SU-DHL-6 (cell line): Measurements from ENCODE around the gene CUBN.

Source experiments
- H2AFZ ChIP-seq: fragments of 200-600 bp; sonication (generic); 2 replicates; pipeline ENCODE4 v1.6.1; 2014; ENCODE audit warnings: low read depth, mild to moderate bottlenecking, moderate library complexity, mixed read lengths, antibody characterized with exemption, low read length; ENCODE audit not compliant: severe bottlenecking
- H3F3A ChIP-seq: fragments of 200-600 bp; shearing (Covaris generic); 2 replicates; pipeline ENCODE4 v1.6.0; 2016; ENCODE audit warnings: antibody characterized with exemption, mild to moderate bottlenecking; ENCODE audit not compliant: insufficient read depth
- H3K27ac ChIP-seq: fragments of 200-600 bp; sonication (generic); 2 replicates; pipeline ENCODE4 v1.5.1; 2016; ENCODE audit warnings: low read depth, mild to moderate bottlenecking, low read length, moderate library complexity, mixed read lengths
- H3K27me3 ChIP-seq: fragments of 200-600 bp; sonication (generic), shearing (Covaris generic); 2 replicates; pipeline ENCODE4 v1.6.0; 2014; ENCODE audit warnings: mild to moderate bottlenecking, low read length
- H3K36me3 ChIP-seq: fragments of 200-600 bp; sonication (generic); 2 replicates; pipeline ENCODE4 v1.6.1; 2014; ENCODE audit warnings: mild to moderate bottlenecking, low read length, mixed read lengths
- H3K4me2 ChIP-seq: fragments of 300-600, 200-600 bp; shearing (Covaris generic), sonication (generic); 2 replicates; pipeline ENCODE4 v1.6.0; 2014; ENCODE audit warnings: low read length, low read depth, mild to moderate bottlenecking; ENCODE audit not compliant: poor library complexity, severe bottlenecking
- H3K4me3 ChIP-seq: fragments of 200-600 bp; sonication (generic); 2 replicates; pipeline ENCODE4 v1.5.1; 2014; ENCODE audit warnings: antibody characterized with exemption, low read length, mild to moderate bottlenecking, mixed read lengths; ENCODE audit not compliant: insufficient read depth, poor library complexity, severe bottlenecking
- H3K79me2 ChIP-seq: fragments of 200-600 bp; sonication (generic); 2 replicates; pipeline ENCODE4 v1.6.1; 2014; ENCODE audit warnings: mild to moderate bottlenecking, low read length, moderate library complexity; ENCODE audit not compliant: insufficient read depth
- H3K9ac ChIP-seq: fragments of 200-600 bp; sonication (generic); 2 replicates; pipeline ENCODE4 v1.7.0; 2014; ENCODE audit warnings: mild to moderate bottlenecking, low read length
- H3K9me2 ChIP-seq: fragments of 200-600 bp; sonication (generic); replicated peaks from 2 replicates; pipeline ENCODE4 v1.6.1; 2014; ENCODE audit warnings: low read length; ENCODE audit not compliant: insufficient read depth
- H3K9me3 ChIP-seq: fragments of 200-600 bp; sonication (generic); 2 replicates; pipeline ENCODE4 v1.6.1; 2014; ENCODE audit warnings: low read length, mixed read lengths; ENCODE audit not compliant: insufficient read depth
- H4K20me1 ChIP-seq: fragments of 200-600 bp; sonication (generic); 2 replicates; pipeline ENCODE4 v1.6.1; 2014; ENCODE audit warnings: low read depth, mild to moderate bottlenecking, antibody characterized with exemption, low read length, moderate library complexity, mixed read lengths
- CTCF ChIP-seq: fragments of 200-600 bp; sonication (generic); IDR thresholded peaks from one replicate; pipeline ENCODE4 v1.5.1; 2017; ENCODE audit warnings: antibody characterized with exemption, mild to moderate bottlenecking, low read length, moderate library complexity; ENCODE audit not compliant: insufficient read depth, poor library complexity, severe bottlenecking
- EZH2phosphoT487 ChIP-seq: fragments of 200-600 bp; sonication (generic), shearing (Covaris generic); conservative IDR thresholded peaks from 2 replicates; pipeline ENCODE4 v1.6.1; 2018; ENCODE audit warnings: mild to moderate bottlenecking, antibody characterized with exemption, low read length, moderate library complexity, mixed read lengths

CUBN gene

GRCh38 chr10:16853809-16854208, 275.8 kb downstream of the CUBN start:
- Histone ChIP-seq H2AFZ (no peak overlapping the region), H3K9me2 (no peaks in the 10 kb centered on the region), H4K20me1 (no peaks in the 10 kb centered on the region), H3K27ac (no peak overlapping the region), H3K79me2 (no peaks in the 10 kb centered on the region), H3K4me3 (no peak overlapping the region), H3K4me2 (no peak overlapping the region), H3K27me3 (no peaks in the 10 kb centered on the region), H3K36me3 (no peaks in the 10 kb centered on the region), H3K9me3 (no peaks in the 10 kb centered on the region), H3F3A (no peaks in the 10 kb centered on the region), H3K9ac (no peak overlapping the region)
- no peak for TF ChIP-seq EZH2phosphoT487

DNA sequence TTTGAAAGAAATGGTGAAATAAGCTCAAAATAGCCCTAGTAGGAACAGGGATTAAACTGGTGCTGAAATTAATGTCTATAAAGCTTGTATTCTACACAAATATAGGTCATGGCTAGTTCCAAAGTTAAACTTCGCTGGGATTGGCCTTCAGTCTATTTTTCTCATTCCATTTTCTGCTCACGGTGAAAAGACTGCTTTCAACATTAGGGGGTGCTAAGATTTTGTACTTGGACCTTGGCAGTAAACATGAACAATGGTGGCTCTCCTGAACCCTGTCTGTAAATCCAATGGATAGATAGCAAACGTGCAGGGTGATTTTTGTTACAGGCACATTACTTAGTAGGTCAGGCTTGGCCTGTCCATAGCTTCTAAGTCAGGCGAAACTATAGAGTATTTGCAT, 276.4 kb downstream of the CUBN start:
- H2AFZ ChIP-seq = no peak overlapping the region
- TF ChIP-seq CTCF (no peak), EZH2phosphoT487 (no peak)
- no peaks in the 10 kb centered on the region for H3K36me3 ChIP-seq
- H3K9ac ChIP-seq = no peak overlapping the region
- no peaks in the 10 kb centered on the region for H3K9me2 ChIP-seq
- no peaks in the 10 kb centered on the region for H3K79me2 ChIP-seq
- H3K27ac ChIP-seq = no peak overlapping the region
- no peak overlapping the region for H3K4me3 ChIP-seq
- no peaks in the 10 kb centered on the region for H3K27me3 ChIP-seq
- no peak overlapping the region for H3K4me2 ChIP-seq
- H4K20me1 ChIP-seq = no peaks in the 10 kb centered on the region
- no peaks in the 10 kb centered on the region for H3K9me3 ChIP-seq
- no peaks in the 10 kb centered on the region for H3F3A ChIP-seq

GRCh38 chr10:16852624-16853023, 277.0 kb downstream of the CUBN start:
- H3K27ac ChIP-seq = no peak overlapping the region
- H3K4me2 ChIP-seq = no peak overlapping the region
- no peak overlapping the region for H3K9ac ChIP-seq
- TF ChIP-seq EZH2phosphoT487 (no peak), CTCF (no peak)
- no peaks in the 10 kb centered on the region for H3K79me2 ChIP-seq
- no peaks in the 10 kb centered on the region for H4K20me1 ChIP-seq
- H3F3A ChIP-seq = no peaks in the 10 kb centered on the region
- no peaks in the 10 kb centered on the region for H3K9me3 ChIP-seq
- H3K9me2 ChIP-seq = no peaks in the 10 kb centered on the region
- no peaks in the 10 kb centered on the region for H3K36me3 ChIP-seq
- no peaks in the 10 kb centered on the region for H3K27me3 ChIP-seq
- H3K4me3 ChIP-seq = no peak overlapping the region
- no peak overlapping the region for H2AFZ ChIP-seq

DNA sequence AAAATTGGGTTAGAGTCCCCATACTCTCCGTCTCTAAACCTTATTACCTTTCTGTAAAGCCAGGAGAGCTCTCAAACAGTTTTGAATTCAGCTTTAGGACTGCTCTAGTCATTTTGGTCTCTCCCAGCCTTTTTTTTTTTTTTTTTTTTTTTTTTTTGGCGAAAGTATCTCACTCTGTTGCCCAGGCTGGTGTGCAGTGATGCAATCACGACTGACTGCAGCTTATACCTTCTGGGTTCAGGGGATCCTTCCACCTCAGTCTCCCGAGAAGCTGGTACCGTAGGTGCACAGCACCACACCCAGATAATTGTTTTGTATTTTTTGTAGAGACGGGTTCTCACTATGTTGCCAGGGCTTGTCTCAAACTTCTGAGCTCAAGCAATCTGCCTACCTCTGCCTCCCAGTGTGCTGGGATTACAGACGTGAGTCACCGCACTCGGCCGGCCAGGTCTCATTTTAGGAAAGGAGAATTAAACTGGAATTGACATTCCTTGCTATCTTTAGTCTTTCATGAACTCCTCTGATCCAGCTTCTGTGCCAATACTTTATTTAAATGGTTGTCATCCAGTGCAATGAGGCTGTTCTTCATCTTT, 281.0 kb downstream of the CUBN start:
- no peaks in the 10 kb centered on the region for H3F3A ChIP-seq
- H3K27ac ChIP-seq = no peak overlapping the region
- no peaks in the 10 kb centered on the region for H3K36me3 ChIP-seq
- no peaks in the 10 kb centered on the region for H3K9me3 ChIP-seq
- H3K9me2 ChIP-seq = no peaks in the 10 kb centered on the region
- H3K27me3 ChIP-seq = no peaks in the 10 kb centered on the region
- H3K9ac ChIP-seq = no peak overlapping the region
- H3K4me2 ChIP-seq = no peak overlapping the region
- TF ChIP-seq EZH2phosphoT487 (no peak), CTCF (no peak)
- no peak overlapping the region for H3K4me3 ChIP-seq
- no peak overlapping the region for H2AFZ ChIP-seq
- no peaks in the 10 kb centered on the region for H3K79me2 ChIP-seq
- no peaks in the 10 kb centered on the region for H4K20me1 ChIP-seq
